HEK293 (cell line): ENCODE measurements around the gene IGF2BP2.

ENCODE experiments used
- CTCF ChIA-PET: fragments of 350-600 bp; formaldehyde crosslinking; extraction: SDS; loops from one replicate; lab custom pipeline; 2021; ENCODE audit warnings: antibody characterized with exemption; lab: Yijun Ruan, JAX
- POLR2A ChIA-PET: fragments of 300-600 bp; formaldehyde crosslinking; extraction: SDS; loops from one replicate; lab custom pipeline; 2020; ENCODE audit warnings: antibody characterized with exemption, inconsistent platforms; lab: Yijun Ruan, JAX
- H3K27ac ChIP-seq: fragments of 200-500 bp; sonication (Bioruptor generic); 2 replicates; pipeline ENCODE4 v1.5.1; 2014; ENCODE audit warnings: low read depth, low read length, control low read depth, inconsistent platforms; ENCODE audit errors: extremely low read depth
- H3K36me3 ChIP-seq, 2 experiments: fragments of 200-500 bp in 1 of 2; sonication (Bioruptor generic) in 1 of 2; 1 replicate in 1 of 2; 2 replicates in 1 of 2; pipeline ENCODE4 v1.5.1; 2014 to 2017; ENCODE audit warnings: inconsistent platforms in 2 of 2, low read length in 2 of 2; ENCODE audit not compliant: control insufficient read depth in 2 of 2, insufficient read depth in 1 of 2
- H3K4me1 ChIP-seq: fragments of 200-500 bp; sonication (Bioruptor generic); 2 replicates; pipeline ENCODE4 v1.5.1; 2014; ENCODE audit warnings: mild to moderate bottlenecking, low read length, inconsistent platforms; ENCODE audit not compliant: control insufficient read depth, insufficient read depth
- H3K4me3 ChIP-seq: 2 replicates; pipeline ENCODE4 v1.5.1; 2011; ENCODE audit warnings: low read depth, mild to moderate bottlenecking, control low read depth, low read length, moderate library complexity
- H3K9me3 ChIP-seq: fragments of 200-500 bp; sonication (Bioruptor generic); 2 replicates; pipeline ENCODE4 v1.5.1; 2014; ENCODE audit warnings: low read depth, low read length, inconsistent platforms; ENCODE audit not compliant: control insufficient read depth, insufficient read depth
- EGR2 ChIP-seq: fragments of 450-650 bp; formaldehyde crosslinking; IDR thresholded peaks from 2 replicates; pipeline ENCODE4 v1.5.1; 2016; ENCODE audit warnings: low read depth, missing biosample characterization, missing genetic modification characterization
- ZNF248 ChIP-seq: fragments of 450-650 bp; formaldehyde crosslinking; IDR thresholded peaks from 2 replicates; pipeline ENCODE4 v1.5.1; 2017; ENCODE audit warnings: missing biosample characterization, missing genetic modification characterization
- ZNF391 ChIP-seq: fragments of 450-650 bp; formaldehyde crosslinking; IDR thresholded peaks from 2 replicates; pipeline ENCODE4 v1.5.1; 2016; ENCODE audit warnings: low read depth, missing biosample characterization, missing genetic modification characterization, borderline replicate concordance
- ZNF624 ChIP-seq: fragments of 450-650 bp; formaldehyde crosslinking; IDR thresholded peaks from 2 replicates; pipeline ENCODE4 v1.5.1; 2017; ENCODE audit warnings: missing biosample characterization, missing genetic modification characterization
- ZNF677 ChIP-seq: fragments of 450-650 bp; IDR thresholded peaks from 2 replicates; pipeline ENCODE4 v1.5.0; 2018; ENCODE audit warnings: missing biosample characterization, mild to moderate bottlenecking, missing genetic modification characterization, moderate library complexity
- ZNF747 ChIP-seq: fragments of 450-650 bp; formaldehyde crosslinking; IDR thresholded peaks from 2 replicates; pipeline ENCODE4 v1.5.1; 2016; ENCODE audit warnings: missing biosample characterization, missing genetic modification characterization
- TF ChIP-seq, protein P1 (sequence below): fragments of 450-650 bp; formaldehyde crosslinking; IDR thresholded peaks from 2 replicates; pipeline ENCODE4 v1.5.1; 2016; ENCODE audit warnings: missing biosample characterization, missing genetic modification characterization
- TF ChIP-seq, protein P2 (sequence below): fragments of 450-650 bp; formaldehyde crosslinking; IDR thresholded peaks from 2 replicates; pipeline ENCODE4 v1.5.0; 2017; ENCODE audit warnings: missing biosample characterization, missing genetic modification characterization, borderline replicate concordance
- TF ChIP-seq, protein P3 (sequence below): fragments of 450-650 bp; formaldehyde crosslinking; IDR thresholded peaks from 2 replicates; pipeline ENCODE4 v1.5.1; 2016; ENCODE audit warnings: missing biosample characterization, missing genetic modification characterization
- TF ChIP-seq, protein P4 (sequence below): fragments of 450-650 bp; formaldehyde crosslinking; IDR thresholded peaks from 2 replicates; pipeline ENCODE4 v1.5.1; 2016; ENCODE audit warnings: missing biosample characterization, missing genetic modification characterization, borderline replicate concordance
- TF ChIP-seq, protein P5 (sequence below): fragments of 450-650 bp; formaldehyde crosslinking; IDR thresholded peaks from 2 replicates; pipeline ENCODE4 v1.5.1; 2016; ENCODE audit warnings: missing biosample characterization, missing genetic modification characterization
- TF ChIP-seq, protein P6 (sequence below): fragments of 450-650 bp; formaldehyde crosslinking; IDR thresholded peaks from 2 replicates; pipeline ENCODE4 v1.5.1; 2016; ENCODE audit warnings: missing biosample characterization, missing genetic modification characterization
- TF ChIP-seq, protein P7 (sequence below): fragments of 450-650 bp; formaldehyde crosslinking; IDR thresholded peaks from 2 replicates; pipeline ENCODE4 v1.5.1; 2017; ENCODE audit warnings: missing biosample characterization, missing genetic modification characterization
- TF ChIP-seq, protein P8 (sequence below): fragments of 450-650 bp; IDR thresholded peaks from 2 replicates; pipeline ENCODE4 v1.5.1; 2018; ENCODE audit warnings: missing biosample characterization, missing genetic modification characterization
- TF ChIP-seq, protein P9 (sequence below): fragments of 450-650 bp; formaldehyde crosslinking; IDR thresholded peaks from 2 replicates; pipeline ENCODE4 v1.5.1; 2016; ENCODE audit warnings: missing biosample characterization, missing genetic modification characterization

The IGF2BP2 gene

DNA sequence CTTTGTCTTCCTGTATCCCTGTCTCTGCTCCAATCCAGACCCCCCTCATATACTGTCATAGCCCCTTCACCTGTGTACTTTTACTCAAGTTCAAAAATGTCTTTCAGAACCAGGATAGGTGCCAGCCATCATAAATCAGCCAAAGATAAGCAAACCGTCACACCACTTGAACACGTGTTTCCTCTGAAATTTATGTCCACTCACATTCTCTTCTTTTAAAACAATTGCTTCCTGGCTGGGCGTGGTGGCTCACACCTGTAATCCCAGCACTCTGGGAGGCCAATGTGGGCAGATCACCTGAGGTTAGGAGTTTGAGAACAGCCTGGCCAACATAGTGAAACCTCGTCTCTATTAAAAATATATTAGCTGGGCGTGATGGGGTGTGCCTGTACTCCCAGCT is 74.1 kb downstream of the IGF2BP2 start (continued):
- TF ChIP-seq, protein P1, sequence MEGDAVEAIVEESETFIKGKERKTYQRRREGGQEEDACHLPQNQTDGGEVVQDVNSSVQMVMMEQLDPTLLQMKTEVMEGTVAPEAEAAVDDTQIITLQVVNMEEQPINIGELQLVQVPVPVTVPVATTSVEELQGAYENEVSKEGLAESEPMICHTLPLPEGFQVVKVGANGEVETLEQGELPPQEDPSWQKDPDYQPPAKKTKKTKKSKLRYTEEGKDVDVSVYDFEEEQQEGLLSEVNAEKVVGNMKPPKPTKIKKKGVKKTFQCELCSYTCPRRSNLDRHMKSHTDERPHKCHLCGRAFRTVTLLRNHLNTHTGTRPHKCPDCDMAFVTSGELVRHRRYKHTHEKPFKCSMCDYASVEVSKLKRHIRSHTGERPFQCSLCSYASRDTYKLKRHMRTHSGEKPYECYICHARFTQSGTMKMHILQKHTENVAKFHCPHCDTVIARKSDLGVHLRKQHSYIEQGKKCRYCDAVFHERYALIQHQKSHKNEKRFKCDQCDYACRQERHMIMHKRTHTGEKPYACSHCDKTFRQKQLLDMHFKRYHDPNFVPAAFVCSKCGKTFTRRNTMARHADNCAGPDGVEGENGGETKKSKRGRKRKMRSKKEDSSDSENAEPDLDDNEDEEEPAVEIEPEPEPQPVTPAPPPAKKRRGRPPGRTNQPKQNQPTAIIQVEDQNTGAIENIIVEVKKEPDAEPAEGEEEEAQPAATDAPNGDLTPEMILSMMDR (tag by site-specific recombination): no peak
- TF ChIP-seq ZNF248 (no peak), ZNF391 (no peak), EGR2 (tag by site-specific recombination) (no peak), ZNF677 (tag by site-specific recombination) (no peak), ZNF747 (no peak)
- TF ChIP-seq, protein P2, sequence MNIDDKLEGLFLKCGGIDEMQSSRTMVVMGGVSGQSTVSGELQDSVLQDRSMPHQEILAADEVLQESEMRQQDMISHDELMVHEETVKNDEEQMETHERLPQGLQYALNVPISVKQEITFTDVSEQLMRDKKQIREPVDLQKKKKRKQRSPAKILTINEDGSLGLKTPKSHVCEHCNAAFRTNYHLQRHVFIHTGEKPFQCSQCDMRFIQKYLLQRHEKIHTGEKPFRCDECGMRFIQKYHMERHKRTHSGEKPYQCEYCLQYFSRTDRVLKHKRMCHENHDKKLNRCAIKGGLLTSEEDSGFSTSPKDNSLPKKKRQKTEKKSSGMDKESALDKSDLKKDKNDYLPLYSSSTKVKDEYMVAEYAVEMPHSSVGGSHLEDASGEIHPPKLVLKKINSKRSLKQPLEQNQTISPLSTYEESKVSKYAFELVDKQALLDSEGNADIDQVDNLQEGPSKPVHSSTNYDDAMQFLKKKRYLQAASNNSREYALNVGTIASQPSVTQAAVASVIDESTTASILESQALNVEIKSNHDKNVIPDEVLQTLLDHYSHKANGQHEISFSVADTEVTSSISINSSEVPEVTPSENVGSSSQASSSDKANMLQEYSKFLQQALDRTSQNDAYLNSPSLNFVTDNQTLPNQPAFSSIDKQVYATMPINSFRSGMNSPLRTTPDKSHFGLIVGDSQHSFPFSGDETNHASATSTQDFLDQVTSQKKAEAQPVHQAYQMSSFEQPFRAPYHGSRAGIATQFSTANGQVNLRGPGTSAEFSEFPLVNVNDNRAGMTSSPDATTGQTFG (tag by site-specific recombination): no peak
- TF ChIP-seq, protein P3, sequence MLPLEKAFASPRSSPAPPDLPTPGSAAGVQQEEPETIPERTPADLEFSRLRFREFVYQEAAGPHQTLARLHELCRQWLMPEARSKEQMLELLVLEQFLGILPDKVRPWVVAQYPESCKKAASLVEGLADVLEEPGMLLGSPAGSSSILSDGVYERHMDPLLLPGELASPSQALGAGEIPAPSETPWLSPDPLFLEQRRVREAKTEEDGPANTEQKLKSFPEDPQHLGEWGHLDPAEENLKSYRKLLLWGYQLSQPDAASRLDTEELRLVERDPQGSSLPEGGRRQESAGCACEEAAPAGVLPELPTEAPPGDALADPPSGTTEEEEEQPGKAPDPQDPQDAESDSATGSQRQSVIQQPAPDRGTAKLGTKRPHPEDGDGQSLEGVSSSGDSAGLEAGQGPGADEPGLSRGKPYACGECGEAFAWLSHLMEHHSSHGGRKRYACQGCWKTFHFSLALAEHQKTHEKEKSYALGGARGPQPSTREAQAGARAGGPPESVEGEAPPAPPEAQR (tag by site-specific recombination): no peak
- TF ChIP-seq, protein P4, sequence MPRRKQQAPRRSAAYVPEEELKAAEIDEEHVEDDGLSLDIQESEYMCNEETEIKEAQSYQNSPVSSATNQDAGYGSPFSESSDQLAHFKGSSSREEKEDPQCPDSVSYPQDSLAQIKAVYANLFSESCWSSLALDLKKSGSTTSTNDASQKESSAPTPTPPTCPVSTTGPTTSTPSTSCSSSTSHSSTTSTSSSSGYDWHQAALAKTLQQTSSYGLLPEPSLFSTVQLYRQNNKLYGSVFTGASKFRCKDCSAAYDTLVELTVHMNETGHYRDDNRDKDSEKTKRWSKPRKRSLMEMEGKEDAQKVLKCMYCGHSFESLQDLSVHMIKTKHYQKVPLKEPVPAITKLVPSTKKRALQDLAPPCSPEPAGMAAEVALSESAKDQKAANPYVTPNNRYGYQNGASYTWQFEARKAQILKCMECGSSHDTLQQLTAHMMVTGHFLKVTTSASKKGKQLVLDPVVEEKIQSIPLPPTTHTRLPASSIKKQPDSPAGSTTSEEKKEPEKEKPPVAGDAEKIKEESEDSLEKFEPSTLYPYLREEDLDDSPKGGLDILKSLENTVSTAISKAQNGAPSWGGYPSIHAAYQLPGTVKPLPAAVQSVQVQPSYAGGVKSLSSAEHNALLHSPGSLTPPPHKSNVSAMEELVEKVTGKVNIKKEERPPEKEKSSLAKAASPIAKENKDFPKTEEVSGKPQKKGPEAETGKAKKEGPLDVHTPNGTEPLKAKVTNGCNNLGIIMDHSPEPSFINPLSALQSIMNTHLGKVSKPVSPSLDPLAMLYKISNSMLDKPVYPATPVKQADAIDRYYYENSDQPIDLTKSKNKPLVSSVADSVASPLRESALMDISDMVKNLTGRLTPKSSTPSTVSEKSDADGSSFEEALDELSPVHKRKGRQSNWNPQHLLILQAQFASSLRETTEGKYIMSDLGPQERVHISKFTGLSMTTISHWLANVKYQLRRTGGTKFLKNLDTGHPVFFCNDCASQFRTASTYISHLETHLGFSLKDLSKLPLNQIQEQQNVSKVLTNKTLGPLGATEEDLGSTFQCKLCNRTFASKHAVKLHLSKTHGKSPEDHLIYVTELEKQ (tag by site-specific recombination): no peak
- TF ChIP-seq, protein P5, sequence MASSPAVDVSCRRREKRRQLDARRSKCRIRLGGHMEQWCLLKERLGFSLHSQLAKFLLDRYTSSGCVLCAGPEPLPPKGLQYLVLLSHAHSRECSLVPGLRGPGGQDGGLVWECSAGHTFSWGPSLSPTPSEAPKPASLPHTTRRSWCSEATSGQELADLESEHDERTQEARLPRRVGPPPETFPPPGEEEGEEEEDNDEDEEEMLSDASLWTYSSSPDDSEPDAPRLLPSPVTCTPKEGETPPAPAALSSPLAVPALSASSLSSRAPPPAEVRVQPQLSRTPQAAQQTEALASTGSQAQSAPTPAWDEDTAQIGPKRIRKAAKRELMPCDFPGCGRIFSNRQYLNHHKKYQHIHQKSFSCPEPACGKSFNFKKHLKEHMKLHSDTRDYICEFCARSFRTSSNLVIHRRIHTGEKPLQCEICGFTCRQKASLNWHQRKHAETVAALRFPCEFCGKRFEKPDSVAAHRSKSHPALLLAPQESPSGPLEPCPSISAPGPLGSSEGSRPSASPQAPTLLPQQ: no peak

DNA sequence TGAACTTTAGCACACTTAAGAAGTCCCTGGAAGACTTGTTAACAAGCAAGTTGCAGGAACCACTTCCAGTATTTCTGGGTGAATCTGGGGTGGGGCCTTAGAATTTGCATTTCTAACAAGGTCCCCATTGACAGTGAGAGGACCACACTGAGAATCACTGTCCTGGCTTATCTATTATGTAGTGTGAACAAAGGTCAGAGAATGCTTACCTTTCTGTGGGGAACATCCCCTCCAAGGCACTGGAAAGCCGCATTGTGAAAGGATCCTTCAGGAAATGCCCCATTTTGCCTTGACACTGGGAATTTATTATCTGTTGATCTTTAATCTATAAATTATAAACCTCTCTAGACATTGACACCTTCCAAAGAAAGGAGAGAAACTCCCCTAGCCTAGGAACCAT is 74.8 kb downstream of the IGF2BP2 start:
- H3K36me3 ChIP-seq: no peaks in the 10 kb centered on the region
- H3K9me3 ChIP-seq: no peaks in the 10 kb centered on the region
- CTCF ChIA-PET: interaction anchor here (1.4 kb wide), 1 partner anchor 18 kb away, joined by 9 read pairs; no protein-coding TSS in a partner anchor
- POLR2A ChIA-PET: no interaction called here
- H3K4me1 ChIP-seq: peaks cover 18% of the 10 kb centered on the region
- H3K4me3 ChIP-seq: no peak overlapping the region
- no peak overlapping the region for H3K27ac ChIP-seq
- TF ChIP-seq, protein P6, sequence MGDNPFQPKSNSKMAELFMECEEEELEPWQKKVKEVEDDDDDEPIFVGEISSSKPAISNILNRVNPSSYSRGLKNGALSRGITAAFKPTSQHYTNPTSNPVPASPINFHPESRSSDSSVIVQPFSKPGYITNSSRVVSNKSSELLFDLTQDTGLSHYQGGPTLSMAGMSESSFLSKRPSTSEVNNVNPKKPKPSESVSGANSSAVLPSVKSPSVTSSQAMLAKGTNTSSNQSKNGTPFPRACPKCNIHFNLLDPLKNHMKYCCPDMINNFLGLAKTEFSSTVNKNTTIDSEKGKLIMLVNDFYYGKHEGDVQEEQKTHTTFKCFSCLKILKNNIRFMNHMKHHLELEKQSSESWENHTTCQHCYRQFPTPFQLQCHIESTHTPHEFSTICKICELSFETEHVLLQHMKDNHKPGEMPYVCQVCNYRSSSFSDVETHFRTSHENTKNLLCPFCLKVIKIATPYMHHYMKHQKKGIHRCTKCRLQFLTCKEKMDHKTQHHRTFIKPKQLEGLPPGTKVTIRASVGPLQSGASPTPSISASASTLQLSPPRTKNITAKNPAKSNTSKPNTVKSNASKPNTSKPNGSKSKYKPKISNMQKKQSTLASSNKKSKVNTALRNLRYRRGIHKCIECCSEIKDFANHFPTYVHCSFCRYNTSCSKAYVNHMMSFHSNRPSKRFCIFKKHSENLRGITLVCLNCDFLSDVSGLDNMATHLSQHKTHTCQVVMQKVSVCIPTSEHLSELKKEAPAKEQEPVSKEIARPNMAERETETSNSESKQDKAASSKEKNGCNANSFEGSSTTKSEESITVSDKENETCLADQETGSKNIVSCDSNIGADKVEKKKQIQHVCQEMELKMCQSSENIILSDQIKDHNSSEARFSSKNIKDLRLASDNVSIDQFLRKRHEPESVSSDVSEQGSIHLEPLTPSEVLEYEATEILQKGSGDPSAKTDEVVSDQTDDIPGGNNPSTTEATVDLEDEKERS: no peak
- TF ChIP-seq ZNF624 (no peak), ZNF677 (tag by site-specific recombination) (no peak)
- TF ChIP-seq, protein P7, sequence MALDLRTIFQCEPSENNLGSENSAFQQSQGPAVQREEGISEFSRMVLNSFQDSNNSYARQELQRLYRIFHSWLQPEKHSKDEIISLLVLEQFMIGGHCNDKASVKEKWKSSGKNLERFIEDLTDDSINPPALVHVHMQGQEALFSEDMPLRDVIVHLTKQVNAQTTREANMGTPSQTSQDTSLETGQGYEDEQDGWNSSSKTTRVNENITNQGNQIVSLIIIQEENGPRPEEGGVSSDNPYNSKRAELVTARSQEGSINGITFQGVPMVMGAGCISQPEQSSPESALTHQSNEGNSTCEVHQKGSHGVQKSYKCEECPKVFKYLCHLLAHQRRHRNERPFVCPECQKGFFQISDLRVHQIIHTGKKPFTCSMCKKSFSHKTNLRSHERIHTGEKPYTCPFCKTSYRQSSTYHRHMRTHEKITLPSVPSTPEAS (tag by site-specific recombination): no peak
- TF ChIP-seq, protein P8, sequence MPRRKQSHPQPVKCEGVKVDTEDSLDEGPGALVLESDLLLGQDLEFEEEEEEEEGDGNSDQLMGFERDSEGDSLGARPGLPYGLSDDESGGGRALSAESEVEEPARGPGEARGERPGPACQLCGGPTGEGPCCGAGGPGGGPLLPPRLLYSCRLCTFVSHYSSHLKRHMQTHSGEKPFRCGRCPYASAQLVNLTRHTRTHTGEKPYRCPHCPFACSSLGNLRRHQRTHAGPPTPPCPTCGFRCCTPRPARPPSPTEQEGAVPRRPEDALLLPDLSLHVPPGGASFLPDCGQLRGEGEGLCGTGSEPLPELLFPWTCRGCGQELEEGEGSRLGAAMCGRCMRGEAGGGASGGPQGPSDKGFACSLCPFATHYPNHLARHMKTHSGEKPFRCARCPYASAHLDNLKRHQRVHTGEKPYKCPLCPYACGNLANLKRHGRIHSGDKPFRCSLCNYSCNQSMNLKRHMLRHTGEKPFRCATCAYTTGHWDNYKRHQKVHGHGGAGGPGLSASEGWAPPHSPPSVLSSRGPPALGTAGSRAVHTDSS: no peak
- TF ChIP-seq, protein P9, sequence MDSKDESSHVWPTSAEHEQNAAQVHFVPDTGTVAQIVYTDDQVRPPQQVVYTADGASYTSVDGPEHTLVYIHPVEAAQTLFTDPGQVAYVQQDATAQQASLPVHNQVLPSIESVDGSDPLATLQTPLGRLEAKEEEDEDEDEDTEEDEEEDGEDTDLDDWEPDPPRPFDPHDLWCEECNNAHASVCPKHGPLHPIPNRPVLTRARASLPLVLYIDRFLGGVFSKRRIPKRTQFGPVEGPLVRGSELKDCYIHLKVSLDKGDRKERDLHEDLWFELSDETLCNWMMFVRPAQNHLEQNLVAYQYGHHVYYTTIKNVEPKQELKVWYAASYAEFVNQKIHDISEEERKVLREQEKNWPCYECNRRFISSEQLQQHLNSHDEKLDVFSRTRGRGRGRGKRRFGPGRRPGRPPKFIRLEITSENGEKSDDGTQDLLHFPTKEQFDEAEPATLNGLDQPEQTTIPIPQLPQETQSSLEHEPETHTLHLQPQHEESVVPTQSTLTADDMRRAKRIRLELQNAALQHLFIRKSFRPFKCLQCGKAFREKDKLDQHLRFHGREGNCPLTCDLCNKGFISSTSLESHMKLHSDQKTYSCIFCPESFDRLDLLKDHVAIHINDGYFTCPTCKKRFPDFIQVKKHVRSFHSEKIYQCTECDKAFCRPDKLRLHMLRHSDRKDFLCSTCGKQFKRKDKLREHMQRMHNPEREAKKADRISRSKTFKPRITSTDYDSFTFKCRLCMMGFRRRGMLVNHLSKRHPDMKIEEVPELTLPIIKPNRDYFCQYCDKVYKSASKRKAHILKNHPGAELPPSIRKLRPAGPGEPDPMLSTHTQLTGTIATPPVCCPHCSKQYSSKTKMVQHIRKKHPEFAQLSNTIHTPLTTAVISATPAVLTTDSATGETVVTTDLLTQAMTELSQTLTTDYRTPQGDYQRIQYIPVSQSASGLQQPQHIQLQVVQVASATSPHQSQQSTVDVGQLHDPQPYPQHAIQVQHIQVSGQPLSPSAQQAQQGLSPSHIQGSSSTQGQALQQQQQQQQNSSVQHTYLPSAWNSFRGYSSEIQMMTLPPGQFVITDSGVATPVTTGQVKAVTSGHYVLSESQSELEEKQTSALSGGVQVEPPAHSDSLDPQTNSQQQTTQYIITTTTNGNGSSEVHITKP (tag by site-specific recombination): no peak
